Lower lobe of right lung (tissue), 2 donors: Measurements from ENCODE around the gene LRRC73. TPM values are rescaled to one million over a fixed set of nuclear protein-coding genes. Genes with fewer than 3 reads are reported as not detected.
A peak's percentile ranks its signal among the peaks of the same experiment; 100 is the strongest.

ENCODE experiments used
- ATAC-seq, 2 donors: fragments of 200-7000 bp; cut with Tn5 transposase; one replicate each; pipeline ENCODE4 v1.9.1; 2020 to 2022; ENCODE audit warnings: mild to moderate bottlenecking in 2 of 2, moderate library complexity in 2 of 2
- DNase-seq: peaks from one replicate; pipeline ENCODE4 v3.0.0-alpha.2; 2020
- H3K27ac ChIP-seq: fragments of 200-600 bp; one replicate; pipeline ENCODE4 v1.8.0; 2022
- H3K27me3 ChIP-seq: fragments of 200-600 bp; one replicate; pipeline ENCODE4 v1.8.0; 2022; ENCODE audit warnings: low read depth
- H3K36me3 ChIP-seq: fragments of 200-600 bp; one replicate; pipeline ENCODE4 v1.8.0; 2022; ENCODE audit warnings: mild to moderate bottlenecking
- H3K4me1 ChIP-seq: fragments of 200-600 bp; one replicate; pipeline ENCODE4 v1.8.0; 2022
- H3K4me3 ChIP-seq: fragments of 200-600 bp; one replicate; pipeline ENCODE4 v1.8.0; 2022; ENCODE audit warnings: mild to moderate bottlenecking
- H3K9me3 ChIP-seq: fragments of 200-600 bp; one replicate; pipeline ENCODE4 v1.8.0; 2022
- intact Hi-C: fragments of 100-400 bp; cut with DNase I; formaldehyde crosslinking; loops from one replicate; pipeline ENCODE4 v1.11.0; 2022
- total RNA-seq: library from RNA; stranded (reverse); fragmentation: NEBNext Ultra II Directional; extraction: Animal tissue kit (Norgen Biotek cat#: 25700); gene quantifications from one replicate; pipeline ENCODE4 v1.2.1, GENCODE V29; 2021
- TF ChIP-seq, protein P1 (sequence below): fragments of 200-600 bp; IDR thresholded peaks from one replicate; pipeline ENCODE4 v1.8.0; 2022; ENCODE audit warnings: antibody characterized with exemption, mild to moderate bottlenecking
- donor health status: DM: no; HTN: yes; CAD: no; lungs with severe emphysema.

The LRRC73 gene
- total RNA-seq, 1 donor from 2014 or later = 1.6 TPM

DNA sequence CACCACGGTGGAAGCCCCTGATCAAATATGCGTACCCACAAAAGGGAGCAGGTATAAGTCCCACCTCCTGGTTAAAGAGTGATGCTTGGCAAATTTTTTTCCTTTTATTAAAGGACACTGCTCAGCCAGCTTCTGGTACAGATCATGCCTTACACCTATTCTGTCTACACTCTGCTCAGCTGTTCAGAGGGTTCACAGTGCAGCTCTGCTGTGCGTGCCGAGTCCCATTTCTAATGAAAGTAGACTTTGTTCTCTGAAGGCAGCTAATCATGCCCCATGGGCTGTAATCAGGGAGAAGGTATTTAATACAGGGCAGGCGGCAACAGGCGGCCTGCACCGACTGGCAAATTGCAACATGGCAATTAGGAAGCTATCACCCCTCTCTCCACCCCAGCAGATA, 16.3 kb downstream of the LRRC73 start:
- TF ChIP-seq, protein P1, sequence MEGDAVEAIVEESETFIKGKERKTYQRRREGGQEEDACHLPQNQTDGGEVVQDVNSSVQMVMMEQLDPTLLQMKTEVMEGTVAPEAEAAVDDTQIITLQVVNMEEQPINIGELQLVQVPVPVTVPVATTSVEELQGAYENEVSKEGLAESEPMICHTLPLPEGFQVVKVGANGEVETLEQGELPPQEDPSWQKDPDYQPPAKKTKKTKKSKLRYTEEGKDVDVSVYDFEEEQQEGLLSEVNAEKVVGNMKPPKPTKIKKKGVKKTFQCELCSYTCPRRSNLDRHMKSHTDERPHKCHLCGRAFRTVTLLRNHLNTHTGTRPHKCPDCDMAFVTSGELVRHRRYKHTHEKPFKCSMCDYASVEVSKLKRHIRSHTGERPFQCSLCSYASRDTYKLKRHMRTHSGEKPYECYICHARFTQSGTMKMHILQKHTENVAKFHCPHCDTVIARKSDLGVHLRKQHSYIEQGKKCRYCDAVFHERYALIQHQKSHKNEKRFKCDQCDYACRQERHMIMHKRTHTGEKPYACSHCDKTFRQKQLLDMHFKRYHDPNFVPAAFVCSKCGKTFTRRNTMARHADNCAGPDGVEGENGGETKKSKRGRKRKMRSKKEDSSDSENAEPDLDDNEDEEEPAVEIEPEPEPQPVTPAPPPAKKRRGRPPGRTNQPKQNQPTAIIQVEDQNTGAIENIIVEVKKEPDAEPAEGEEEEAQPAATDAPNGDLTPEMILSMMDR = no peak
- H3K27ac ChIP-seq = no peak overlapping the region
- ATAC-seq (no peak), DNase-seq (no peak)
- H3K27me3 ChIP-seq = no peaks in the 10 kb centered on the region
- H3K9me3 ChIP-seq = no peaks in the 10 kb centered on the region
- peaks cover 21% of the 10 kb centered on the region for H3K36me3 ChIP-seq
- intact Hi-C loops = no loop called here
- no peak overlapping the region for H3K4me3 ChIP-seq
- peaks cover 37% of the 10 kb centered on the region for H3K4me1 ChIP-seq

DNA sequence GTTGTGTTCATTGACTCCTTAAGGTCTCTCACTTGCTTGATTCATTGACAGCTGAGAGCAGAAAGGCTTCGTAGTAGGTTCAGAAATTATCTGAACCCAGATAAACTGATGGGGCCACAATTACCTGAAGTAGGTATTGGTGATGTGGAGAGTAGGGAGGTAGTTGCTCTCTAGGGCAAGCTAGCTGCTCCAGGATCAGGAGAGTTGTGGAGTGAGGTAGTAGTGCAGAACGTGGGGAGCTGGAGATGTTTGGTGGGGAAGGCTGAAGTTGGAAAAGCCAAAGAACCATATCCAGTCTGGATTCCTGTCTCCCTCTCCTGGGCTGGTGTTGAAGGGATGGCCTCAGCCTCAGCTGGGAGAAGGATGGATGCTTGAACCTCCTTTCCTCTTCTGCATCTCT, 16.9 kb downstream of the LRRC73 start:
- Histone ChIP-seq H3K9me3 (no peaks in the 10 kb centered on the region), H3K27me3 (no peaks in the 10 kb centered on the region), H3K36me3 (peaks cover 15% of the 10 kb centered on the region), H3K4me3 (no peak overlapping the region), H3K27ac (no peak overlapping the region), H3K4me1 (peaks cover 37% of the 10 kb centered on the region)
- intact Hi-C loops = no loop called here
- ATAC-seq (no peak), DNase-seq (no peak)
- TF ChIP-seq, protein P1 = no peak

DNA sequence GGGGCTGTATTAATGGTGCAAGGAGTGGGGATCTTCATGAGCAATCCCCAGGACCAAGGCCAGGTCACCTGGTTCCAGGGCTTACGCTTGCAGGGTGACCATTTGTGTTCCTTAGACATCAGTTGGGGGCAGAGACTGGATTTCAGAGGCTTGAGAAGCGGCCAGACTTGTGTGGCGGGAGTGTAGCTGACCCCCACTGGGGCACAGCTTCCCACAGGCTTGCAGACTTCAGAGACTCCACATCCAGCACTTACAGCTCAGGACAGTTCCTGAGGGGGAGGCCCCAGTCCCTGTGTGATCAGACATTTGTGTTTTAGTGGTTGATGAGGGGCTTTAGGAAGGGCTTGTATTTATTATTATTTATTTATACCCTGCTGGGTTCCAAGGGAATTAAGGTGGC, 17.5 kb downstream of the LRRC73 start:
- Histone ChIP-seq H3K4me3 (no peak overlapping the region), H3K9me3 (no peaks in the 10 kb centered on the region), H3K27ac (peak overlapping the region; percentile 53), H3K27me3 (no peaks in the 10 kb centered on the region), H3K4me1 (peaks cover 37% of the 10 kb centered on the region), H3K36me3 (peaks cover 9% of the 10 kb centered on the region)
- ATAC-seq (peak in 1 of 2 donors; percentile 30), DNase-seq (no peak)
- TF ChIP-seq, protein P1 = no peak
- intact Hi-C loops = no loop called here

DNA sequence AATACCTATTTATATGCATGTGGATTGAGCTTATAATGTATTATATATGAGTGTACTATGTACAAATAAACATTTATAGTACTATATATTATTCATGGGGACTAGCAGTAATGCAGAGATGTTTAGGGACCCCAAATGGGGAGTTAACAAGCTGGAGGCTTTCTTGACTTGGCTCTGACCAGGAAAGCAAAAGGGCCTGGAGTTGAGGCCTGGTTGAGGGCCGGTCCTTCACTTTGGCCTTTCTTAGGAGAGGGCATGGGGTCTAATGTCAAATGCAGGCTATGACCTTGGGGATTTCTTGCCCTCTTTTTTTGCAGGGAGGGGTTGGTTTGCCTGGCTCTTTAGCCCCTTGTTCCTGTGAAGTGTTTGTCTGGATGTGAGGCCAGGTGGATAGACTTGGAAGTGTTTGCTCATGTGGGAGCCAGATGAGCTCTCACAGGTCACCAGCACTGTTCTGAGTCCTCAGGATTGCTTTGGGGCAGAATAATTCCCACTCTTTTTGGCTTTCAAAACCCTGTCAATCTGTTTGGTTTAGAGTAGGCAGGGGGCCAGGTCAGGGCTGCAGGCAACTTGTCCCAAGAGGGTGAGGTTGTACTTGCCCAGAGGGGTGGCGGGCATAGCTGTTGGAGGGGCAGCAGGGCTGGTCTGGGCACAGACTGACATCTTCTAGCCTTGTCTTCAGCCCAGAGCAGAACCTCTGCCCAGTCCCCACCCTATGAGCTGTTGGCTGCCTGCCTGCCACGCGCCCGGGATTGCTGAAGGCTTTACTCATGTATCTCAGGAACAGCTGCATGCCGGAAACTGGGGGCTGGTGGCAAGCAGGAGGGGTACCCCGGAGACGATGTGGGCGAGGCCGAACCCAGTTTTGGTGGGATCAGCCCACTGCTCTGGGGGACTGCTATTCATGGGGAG, 18.1 kb downstream of the LRRC73 start:
- ATAC-seq (peak; percentile 60 to 76), DNase-seq (peak; percentile 73)
- Histone ChIP-seq H3K27me3 (no peaks in the 10 kb centered on the region), H3K27ac (peak overlapping the region; percentile 53), H3K36me3 (peaks cover 12% of the 10 kb centered on the region), H3K4me1 (peaks cover 37% of the 10 kb centered on the region), H3K9me3 (no peaks in the 10 kb centered on the region), H3K4me3 (no peak overlapping the region)
- intact Hi-C loops = no loop called here
- TF ChIP-seq, protein P1 = no peak

DNA sequence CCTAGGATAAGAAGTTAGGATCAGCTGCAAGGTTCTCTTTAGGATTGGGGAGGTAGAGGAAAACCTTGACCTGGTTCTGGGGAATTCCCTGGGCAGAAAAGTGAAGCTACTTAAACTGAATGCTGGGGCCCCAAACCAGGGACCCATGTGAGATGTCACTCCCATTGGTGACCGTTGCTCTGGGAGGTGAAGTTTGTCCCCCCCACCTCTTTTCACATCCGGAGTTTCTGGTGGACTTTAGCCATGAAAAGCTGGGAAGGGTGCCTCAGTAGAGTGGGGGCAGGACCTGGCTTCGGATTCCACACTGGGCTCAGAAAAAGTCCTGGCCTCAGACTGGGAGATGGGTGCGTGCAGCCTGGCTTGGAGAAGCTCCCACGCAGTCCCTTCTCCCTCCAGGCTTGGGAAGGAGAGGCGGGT, 19.6 kb downstream of the LRRC73 start:
- ATAC-seq (no peak), DNase-seq (no peak)
- Histone ChIP-seq H3K4me3 (no peak overlapping the region), H3K36me3 (peaks cover 12% of the 10 kb centered on the region), H3K27ac (no peak overlapping the region), H3K27me3 (no peaks in the 10 kb centered on the region), H3K9me3 (no peaks in the 10 kb centered on the region), H3K4me1 (peaks cover 24% of the 10 kb centered on the region)
- intact Hi-C loops = no loop called here
- TF ChIP-seq, protein P1 = no peak
